OCI-LY1 (cell line): ENCODE measurements around the gene ANO3.

Experiments used
- H2AFZ ChIP-seq: fragments of 200-600 bp; sonication (generic), shearing (Covaris generic); 2 replicates; pipeline ENCODE4 v1.6.0; 2014; ENCODE audit warnings: antibody characterized with exemption, mild to moderate bottlenecking, low read length
- H3F3A ChIP-seq: fragments of 200-600 bp; sonication (generic), shearing (Covaris generic); 2 replicates; pipeline ENCODE4 v1.6.0; 2014; ENCODE audit warnings: mild to moderate bottlenecking, antibody characterized with exemption, low read length, moderate library complexity; ENCODE audit not compliant: insufficient read depth
- H3K27ac ChIP-seq: fragments of 200-600 bp; sonication (generic); 2 replicates; pipeline ENCODE4 v1.5.1; 2014; ENCODE audit warnings: low read length, mixed run types, mild to moderate bottlenecking, low read depth; ENCODE audit not compliant: poor library complexity, severe bottlenecking
- H3K27me3 ChIP-seq: fragments of 200-600 bp; sonication (generic); 2 replicates; pipeline ENCODE4 v1.6.0; 2014; ENCODE audit warnings: antibody characterized with exemption, mild to moderate bottlenecking, low read length, moderate library complexity; ENCODE audit not compliant: insufficient read depth
- H3K36me3 ChIP-seq: fragments of 200-600 bp; sonication (generic); 2 replicates; pipeline ENCODE4 v1.6.1; 2014; ENCODE audit warnings: mild to moderate bottlenecking, antibody characterized with exemption, low read length, moderate library complexity, mixed read lengths; ENCODE audit not compliant: insufficient read depth
- H3K4me1 ChIP-seq: fragments of 200-600 bp; sonication (generic); 2 replicates; pipeline ENCODE4 v1.5.1; 2014; ENCODE audit warnings: mild to moderate bottlenecking, low read length, moderate library complexity; ENCODE audit not compliant: insufficient read depth, severe bottlenecking
- H3K4me2 ChIP-seq: fragments of 200-600 bp; sonication (generic), shearing (Covaris generic); 2 replicates; pipeline ENCODE4 v1.6.1; 2014; ENCODE audit warnings: low read length
- H3K4me3 ChIP-seq: fragments of 200-600 bp; sonication (generic); 2 replicates; pipeline ENCODE4 v1.5.1; 2014; ENCODE audit warnings: low read length, low read depth, mild to moderate bottlenecking, mixed read lengths; ENCODE audit not compliant: poor library complexity, severe bottlenecking
- H3K79me2 ChIP-seq: fragments of 200-600 bp; shearing (Covaris generic); 2 replicates; pipeline ENCODE4 v1.6.1; 2016; ENCODE audit warnings: mixed run types, low read length, mixed read lengths; ENCODE audit not compliant: insufficient read depth
- H3K9ac ChIP-seq: fragments of 200-600 bp; sonication (generic), shearing (Covaris generic); 2 replicates; pipeline ENCODE4 v1.6.1; 2014; ENCODE audit warnings: mild to moderate bottlenecking, low read length, mixed read lengths
- H3K9me2 ChIP-seq: fragments of 200-600 bp; sonication (generic), shearing (Covaris generic); 2 replicates; pipeline ENCODE4 v1.6.1; 2014; ENCODE audit warnings: low read depth, mild to moderate bottlenecking, low read length, mixed read lengths
- H3K9me3 ChIP-seq: fragments of 200-600 bp; shearing (Covaris generic); 2 replicates; pipeline ENCODE4 v1.6.1; 2014; ENCODE audit warnings: low read length, mixed read lengths
- H4K20me1 ChIP-seq: fragments of 200-600 bp; sonication (generic), shearing (Covaris generic); 2 replicates; pipeline ENCODE4 v1.6.0; 2016; ENCODE audit warnings: mild to moderate bottlenecking, low read length; ENCODE audit not compliant: insufficient read depth
- CTCF ChIP-seq: fragments of 200-600 bp; sonication (generic), shearing (Covaris generic); IDR thresholded peaks from 2 replicates; pipeline ENCODE4 v1.5.1; 2017; ENCODE audit warnings: mild to moderate bottlenecking, antibody characterized with exemption, low read length, moderate library complexity, mixed read lengths
- EZH2 ChIP-seq: fragments of 200-600 bp; sonication (generic), shearing (Covaris generic); IDR thresholded peaks from 2 replicates; pipeline ENCODE4 v1.8.0; 2017; ENCODE audit warnings: borderline replicate concordance, mixed run types, mild to moderate bottlenecking, antibody characterized with exemption, low read length, moderate library complexity, mixed read lengths

ANO3 gene

GRCh38 chr11:26618441-26618840 is 286.5 kb downstream of the ANO3 start:
- H3F3A ChIP-seq: no peaks in the 10 kb centered on the region
- no peaks in the 10 kb centered on the region for H3K27me3 ChIP-seq
- H3K9ac ChIP-seq: no peak overlapping the region
- H3K79me2 ChIP-seq: no peaks in the 10 kb centered on the region
- no peaks in the 10 kb centered on the region for H3K9me2 ChIP-seq
- H3K27ac ChIP-seq: no peak overlapping the region
- H3K4me3 ChIP-seq: no peak overlapping the region
- H3K4me1 ChIP-seq: no peaks in the 10 kb centered on the region
- H2AFZ ChIP-seq: no peak overlapping the region
- H3K36me3 ChIP-seq: no peaks in the 10 kb centered on the region
- no peak overlapping the region for H3K4me2 ChIP-seq
- no peaks in the 10 kb centered on the region for H4K20me1 ChIP-seq
- TF ChIP-seq EZH2 (no peak), CTCF (no peak)
- no peaks in the 10 kb centered on the region for H3K9me3 ChIP-seq

- no peak overlapping the region for H3K27ac ChIP-seq
Measured at GRCh38 chr11:26620282-26621045, 288.5 kb downstream of the ANO3 start.

GRCh38 chr11:26621132-26621531 is 289.2 kb downstream of the ANO3 start:
- no peaks in the 10 kb centered on the region for H3K4me1 ChIP-seq
- H2AFZ ChIP-seq: no peak overlapping the region
- no peaks in the 10 kb centered on the region for H4K20me1 ChIP-seq
- no peak overlapping the region for H3K9ac ChIP-seq
- no peak for TF ChIP-seq EZH2
- no peak for TF ChIP-seq CTCF
- no peaks in the 10 kb centered on the region for H3K27me3 ChIP-seq
- no peak overlapping the region for H3K27ac ChIP-seq
- H3K4me2 ChIP-seq: no peak overlapping the region
- H3K79me2 ChIP-seq: no peaks in the 10 kb centered on the region
- H3F3A ChIP-seq: no peaks in the 10 kb centered on the region
- H3K36me3 ChIP-seq: no peaks in the 10 kb centered on the region
- H3K9me2 ChIP-seq: no peaks in the 10 kb centered on the region
- H3K4me3 ChIP-seq: no peak overlapping the region
- no peaks in the 10 kb centered on the region for H3K9me3 ChIP-seq

More at GRCh38 chr11:26620282-26621045, 288.5 kb downstream of the ANO3 start:
- H3K9me3 ChIP-seq: no peaks in the 10 kb centered on the region
- no peaks in the 10 kb centered on the region for H3K4me1 ChIP-seq
- H3F3A ChIP-seq: no peaks in the 10 kb centered on the region
- H2AFZ ChIP-seq: no peak overlapping the region
- H3K4me3 ChIP-seq: no peak overlapping the region
- no peak overlapping the region for H3K9ac ChIP-seq
- no peaks in the 10 kb centered on the region for H3K79me2 ChIP-seq
- no peaks in the 10 kb centered on the region for H3K36me3 ChIP-seq
- TF ChIP-seq CTCF: no peak
- no peak for TF ChIP-seq EZH2
- no peaks in the 10 kb centered on the region for H4K20me1 ChIP-seq
- H3K9me2 ChIP-seq: no peaks in the 10 kb centered on the region
- H3K27me3 ChIP-seq: no peaks in the 10 kb centered on the region
- no peak overlapping the region for H3K4me2 ChIP-seq
